Astrocyte (in vitro differentiated cells and primary cell): ENCODE results near the gene PAGR1. TPM values are rescaled to one million over a fixed set of nuclear protein-coding genes. Genes with fewer than 3 reads are reported as not detected.

Experiments used
- DNase-seq: peaks from one replicate; pipeline ENCODE4 v3.0.0-alpha.2; 2010; ENCODE audit warnings: low read depth
- FAIRE-seq: peaks from 2 replicates; lab custom pipeline; 2011; peaks lifted over from hg19 to GRCh38; lab: Jason Lieb, UNC
- H2AFZ ChIP-seq: 2 replicates; pipeline ENCODE4 v1.6.0; 2012; ENCODE audit warnings: low read depth, low read length, inconsistent platforms
- H3K27ac ChIP-seq: 2 replicates; pipeline ENCODE4 v1.5.1; 2011; ENCODE audit warnings: low read depth, low read length, inconsistent platforms
- H3K27me3 ChIP-seq: 2 replicates; pipeline ENCODE4 v1.6.0; 2011; ENCODE audit warnings: low read length, inconsistent platforms; ENCODE audit not compliant: insufficient read depth
- H3K36me3 ChIP-seq: 2 replicates; pipeline ENCODE4 v1.5.1; 2011; ENCODE audit warnings: low read length, inconsistent platforms; ENCODE audit not compliant: insufficient read depth
- H3K4me1 ChIP-seq: 2 replicates; pipeline ENCODE4 v1.5.1; 2011; ENCODE audit warnings: low read length, inconsistent platforms; ENCODE audit not compliant: insufficient read depth
- H3K4me2 ChIP-seq: 2 replicates; pipeline ENCODE4 v1.6.0; 2012; ENCODE audit warnings: low read length, inconsistent platforms
- H3K4me3 ChIP-seq: 2 replicates; pipeline ENCODE4 v1.5.1; 2011; ENCODE audit warnings: low read depth, mild to moderate bottlenecking, low read length, inconsistent platforms; ENCODE audit not compliant: insufficient read depth
- H3K79me2 ChIP-seq: 2 replicates; pipeline ENCODE4 v1.6.0; 2012; ENCODE audit warnings: mild to moderate bottlenecking, low read length, inconsistent platforms; ENCODE audit not compliant: insufficient read depth
- H3K9ac ChIP-seq: 2 replicates; pipeline ENCODE4 v1.6.0; 2012; ENCODE audit warnings: mild to moderate bottlenecking, low read length, inconsistent platforms
- H3K9me3 ChIP-seq: 2 replicates; pipeline ENCODE4 v1.5.1; 2012; ENCODE audit warnings: low read depth, mild to moderate bottlenecking, low read length, inconsistent platforms; ENCODE audit not compliant: insufficient read depth
- H4K20me1 ChIP-seq: 2 replicates; pipeline ENCODE4 v1.6.0; 2012; ENCODE audit warnings: low read length, inconsistent platforms; ENCODE audit not compliant: insufficient read depth
- H3K27ac Mint-ChIP-seq: one replicate; pipeline ENCODE4 v1.8.0; 2021; ENCODE audit warnings: mild to moderate bottlenecking, mixed read lengths; ENCODE audit not compliant: unreplicated experiment
- H3K27me3 Mint-ChIP-seq: one replicate; pipeline ENCODE4 v1.8.0; 2021; ENCODE audit warnings: low read depth, mixed read lengths; ENCODE audit not compliant: unreplicated experiment
- H3K36me3 Mint-ChIP-seq: one replicate; pipeline ENCODE4 v1.8.0; 2021; ENCODE audit warnings: low read depth, mixed read lengths; ENCODE audit not compliant: unreplicated experiment
- H3K4me1 Mint-ChIP-seq: one replicate; pipeline ENCODE4 v1.8.0; 2021; ENCODE audit warnings: low read depth, mixed read lengths; ENCODE audit not compliant: unreplicated experiment
- H3K4me3 Mint-ChIP-seq: one replicate; pipeline ENCODE4 v1.8.0; 2021; ENCODE audit warnings: mild to moderate bottlenecking, moderate library complexity, mixed read lengths; ENCODE audit not compliant: unreplicated experiment
- H3K9me3 Mint-ChIP-seq: one replicate; pipeline ENCODE4 v1.8.0; 2021; ENCODE audit warnings: mild to moderate bottlenecking, mixed read lengths; ENCODE audit not compliant: unreplicated experiment
- CTCF ChIP-seq: IDR thresholded peaks from 2 replicates; pipeline ENCODE4 v1.5.1; 2011; ENCODE audit warnings: low read depth, mild to moderate bottlenecking, inconsistent platforms, low read length, moderate library complexity; ENCODE audit not compliant: insufficient read depth
- EZH2 ChIP-seq: IDR thresholded peaks from 2 replicates; pipeline ENCODE4 v1.6.1; 2012; ENCODE audit warnings: mild to moderate bottlenecking, low read length, inconsistent platforms; ENCODE audit not compliant: insufficient read depth
- total RNA-seq: library from RNA; stranded (reverse); gene quantifications from 2 replicates; pipeline ENCODE4 v1.2.1, GENCODE V29; 2021

PAGR1 gene
- total RNA-seq, 1 donor from 2014 or later = 20.8 TPM

DNA sequence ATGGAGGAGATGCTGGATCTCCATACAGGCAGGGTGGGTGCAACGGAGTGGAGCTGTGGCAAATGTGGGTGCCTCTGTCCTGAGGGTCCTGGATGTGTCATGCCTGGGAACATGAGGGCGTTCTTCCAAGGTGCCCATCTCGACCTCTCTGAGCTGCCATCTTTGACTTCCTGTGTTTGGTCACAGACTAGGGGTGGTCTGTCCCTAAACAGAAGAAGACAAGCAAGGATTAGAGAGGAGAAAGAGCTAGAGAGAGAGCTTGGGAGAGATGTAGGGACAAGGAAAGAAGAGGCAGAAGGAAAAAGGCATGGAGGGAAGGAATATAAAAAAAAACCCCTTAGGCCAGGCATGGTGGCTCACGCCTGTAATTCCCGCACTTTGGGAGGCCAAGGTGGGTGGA lies 41.2 kb upstream of the PAGR1 start:
- H3K9me3 Mint-ChIP-seq = no peaks in the 10 kb centered on the region
- H2AFZ ChIP-seq = no peak overlapping the region
- DNase-seq (no peak), FAIRE-seq (no peak)
- no peaks in the 10 kb centered on the region for H4K20me1 ChIP-seq
- H3K36me3 ChIP-seq = no peaks in the 10 kb centered on the region
- H3K4me1 Mint-ChIP-seq = no peaks in the 10 kb centered on the region
- H3K27me3 ChIP-seq = peaks cover 9% of the 10 kb centered on the region
- H3K36me3 Mint-ChIP-seq = no peaks in the 10 kb centered on the region
- H3K4me2 ChIP-seq = no peak overlapping the region
- H3K27ac Mint-ChIP-seq = no peak overlapping the region
- H3K4me3 Mint-ChIP-seq = no peak overlapping the region
- peaks cover 29% of the 10 kb centered on the region for H3K27me3 Mint-ChIP-seq
- no peak overlapping the region for H3K9ac ChIP-seq
- no peak overlapping the region for H3K27ac ChIP-seq
- H3K9me3 ChIP-seq = no peaks in the 10 kb centered on the region
- no peak for TF ChIP-seq EZH2
- TF ChIP-seq CTCF = no peak
- H3K4me3 ChIP-seq = no peak overlapping the region
- H3K79me2 ChIP-seq = no peaks in the 10 kb centered on the region
- peaks cover 5% of the 10 kb centered on the region for H3K4me1 ChIP-seq

DNA sequence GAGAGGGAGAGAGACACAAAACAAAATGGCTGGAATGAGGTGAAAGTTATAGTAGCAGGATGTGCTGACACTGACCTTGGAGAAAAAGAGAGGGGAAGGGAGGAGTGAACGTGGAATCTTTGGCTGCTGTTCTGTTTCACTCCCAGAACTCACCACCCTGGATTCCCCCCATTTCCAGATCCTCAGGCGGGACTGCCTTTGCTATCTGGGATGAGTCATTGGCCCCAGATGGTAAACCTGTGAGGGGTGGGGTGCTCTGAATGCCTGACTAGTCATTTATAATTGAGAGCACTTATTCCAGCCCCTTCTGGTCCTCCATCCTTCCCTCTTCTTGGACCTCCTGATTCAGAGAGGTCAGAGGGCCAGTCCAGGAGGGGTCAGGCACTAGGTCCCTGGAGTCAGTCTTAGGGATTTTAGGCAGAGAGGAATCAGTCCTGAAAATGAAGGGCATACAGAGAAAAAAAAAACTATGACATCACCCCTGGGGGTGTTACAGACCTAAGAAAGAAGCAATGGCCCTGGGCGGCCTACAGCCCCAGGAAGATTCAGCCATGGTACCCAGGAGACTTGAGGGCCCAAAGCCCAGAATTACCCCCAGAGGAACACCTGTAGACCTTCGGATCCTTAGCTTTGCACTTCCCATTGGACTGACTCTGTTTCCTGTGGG lies 40.1 kb upstream of the PAGR1 start:
- H4K20me1 ChIP-seq = no peaks in the 10 kb centered on the region
- H3K4me2 ChIP-seq = no peak overlapping the region
- peaks cover 2% of the 10 kb centered on the region for H3K9me3 Mint-ChIP-seq
- H3K27me3 Mint-ChIP-seq = peaks cover 41% of the 10 kb centered on the region
- H2AFZ ChIP-seq = peak overlapping the region; percentile 52
- DNase-seq = peak; percentile 45
- H3K27ac ChIP-seq = no peak overlapping the region
- no peaks in the 10 kb centered on the region for H3K9me3 ChIP-seq
- no peak overlapping the region for H3K4me3 Mint-ChIP-seq
- H3K4me1 Mint-ChIP-seq = no peaks in the 10 kb centered on the region
- peaks cover 9% of the 10 kb centered on the region for H3K27me3 ChIP-seq
- FAIRE-seq = no peak
- no peaks in the 10 kb centered on the region for H3K79me2 ChIP-seq
- no peaks in the 10 kb centered on the region for H3K36me3 Mint-ChIP-seq
- peaks cover 5% of the 10 kb centered on the region for H3K4me1 ChIP-seq
- TF ChIP-seq CTCF (no peak), EZH2 (no peak)
- no peak overlapping the region for H3K4me3 ChIP-seq
- no peaks in the 10 kb centered on the region for H3K36me3 ChIP-seq
- no peak overlapping the region for H3K27ac Mint-ChIP-seq
- H3K9ac ChIP-seq = no peak overlapping the region
